Neural progenitor cell (in vitro differentiated cells): ENCODE results near the gene FABP1.

Source experiments
- CTCF ChIP-seq: fragments of 200-600 bp; sonication (generic); IDR thresholded peaks from 2 replicates; pipeline ENCODE4 v1.5.1; 2017; ENCODE audit warnings: antibody characterized with exemption, mild to moderate bottlenecking
- EZH2 ChIP-seq: fragments of 200-600 bp; sonication (generic); IDR thresholded peaks from 2 replicates; pipeline ENCODE4 v1.6.1; 2017; ENCODE audit warnings: antibody characterized with exemption, mild to moderate bottlenecking, moderate library complexity
- EZH2phosphoT487 ChIP-seq: fragments of 200-600 bp; sonication (generic); IDR thresholded peaks from 2 replicates; pipeline ENCODE4 v1.6.1; 2017; ENCODE audit warnings: antibody characterized with exemption

- TF ChIP-seq CTCF: no peak
- no peak for TF ChIP-seq EZH2
- TF ChIP-seq EZH2phosphoT487: no peak
Observed at GRCh38 chr2:88116669-88117432, 11.0 kb downstream of the FABP1 start.
